ENCODE data around the gene GNG13. TPM values are rescaled to one million over a fixed set of nuclear protein-coding genes. Genes with fewer than 3 reads are reported as not detected.

Gene GNG13
- total and polyA plus RNA-seq, 8 donors, result 0.17 to 0.27 TPM; not detected in 6

- Histone ChIP-seq H3K36me3 (no peaks in the 10 kb centered on the region), H3K9me3 (no peaks in the 10 kb centered on the region), H3K4me3 (no peak overlapping the region), H3K27ac (no peak overlapping the region), H3K27me3 (peaks cover 22 to 60% of the 10 kb centered on the region in 2 donors), H3K4me1 (peaks cover 0 to 13% of the 10 kb centered on the region in 2 donors)
- TF ChIP-seq, protein P1, sequence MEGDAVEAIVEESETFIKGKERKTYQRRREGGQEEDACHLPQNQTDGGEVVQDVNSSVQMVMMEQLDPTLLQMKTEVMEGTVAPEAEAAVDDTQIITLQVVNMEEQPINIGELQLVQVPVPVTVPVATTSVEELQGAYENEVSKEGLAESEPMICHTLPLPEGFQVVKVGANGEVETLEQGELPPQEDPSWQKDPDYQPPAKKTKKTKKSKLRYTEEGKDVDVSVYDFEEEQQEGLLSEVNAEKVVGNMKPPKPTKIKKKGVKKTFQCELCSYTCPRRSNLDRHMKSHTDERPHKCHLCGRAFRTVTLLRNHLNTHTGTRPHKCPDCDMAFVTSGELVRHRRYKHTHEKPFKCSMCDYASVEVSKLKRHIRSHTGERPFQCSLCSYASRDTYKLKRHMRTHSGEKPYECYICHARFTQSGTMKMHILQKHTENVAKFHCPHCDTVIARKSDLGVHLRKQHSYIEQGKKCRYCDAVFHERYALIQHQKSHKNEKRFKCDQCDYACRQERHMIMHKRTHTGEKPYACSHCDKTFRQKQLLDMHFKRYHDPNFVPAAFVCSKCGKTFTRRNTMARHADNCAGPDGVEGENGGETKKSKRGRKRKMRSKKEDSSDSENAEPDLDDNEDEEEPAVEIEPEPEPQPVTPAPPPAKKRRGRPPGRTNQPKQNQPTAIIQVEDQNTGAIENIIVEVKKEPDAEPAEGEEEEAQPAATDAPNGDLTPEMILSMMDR (IDR thresholded peaks at IDR 0.05), result no peak
- intact Hi-C loops (cut with DNase I), result no loop called here
- DNase-seq (no peak), ATAC-seq (no peak)
Measured at GRCh38 chr16:801584-802363, 1.2 kb upstream of the GNG13 start.

- Histone ChIP-seq H3K36me3 (no peaks in the 10 kb centered on the region), H3K27ac (no peak overlapping the region), H3K4me3 (no peak overlapping the region), H3K9me3 (no peaks in the 10 kb centered on the region), H3K4me1 (peaks cover 0 to 5% of the 10 kb centered on the region in 2 donors), H3K27me3 (peaks cover 22 to 60% of the 10 kb centered on the region in 2 donors)
- intact Hi-C loops (cut with DNase I), result no loop called here
- TF ChIP-seq, protein P1 (IDR thresholded peaks at IDR 0.05), result no peak
- ATAC-seq, result no peak
- DNase-seq, result no peak
Measured at GRCh38 chr16:800834-801511, 439 bp upstream of the GNG13 start.

DNA sequence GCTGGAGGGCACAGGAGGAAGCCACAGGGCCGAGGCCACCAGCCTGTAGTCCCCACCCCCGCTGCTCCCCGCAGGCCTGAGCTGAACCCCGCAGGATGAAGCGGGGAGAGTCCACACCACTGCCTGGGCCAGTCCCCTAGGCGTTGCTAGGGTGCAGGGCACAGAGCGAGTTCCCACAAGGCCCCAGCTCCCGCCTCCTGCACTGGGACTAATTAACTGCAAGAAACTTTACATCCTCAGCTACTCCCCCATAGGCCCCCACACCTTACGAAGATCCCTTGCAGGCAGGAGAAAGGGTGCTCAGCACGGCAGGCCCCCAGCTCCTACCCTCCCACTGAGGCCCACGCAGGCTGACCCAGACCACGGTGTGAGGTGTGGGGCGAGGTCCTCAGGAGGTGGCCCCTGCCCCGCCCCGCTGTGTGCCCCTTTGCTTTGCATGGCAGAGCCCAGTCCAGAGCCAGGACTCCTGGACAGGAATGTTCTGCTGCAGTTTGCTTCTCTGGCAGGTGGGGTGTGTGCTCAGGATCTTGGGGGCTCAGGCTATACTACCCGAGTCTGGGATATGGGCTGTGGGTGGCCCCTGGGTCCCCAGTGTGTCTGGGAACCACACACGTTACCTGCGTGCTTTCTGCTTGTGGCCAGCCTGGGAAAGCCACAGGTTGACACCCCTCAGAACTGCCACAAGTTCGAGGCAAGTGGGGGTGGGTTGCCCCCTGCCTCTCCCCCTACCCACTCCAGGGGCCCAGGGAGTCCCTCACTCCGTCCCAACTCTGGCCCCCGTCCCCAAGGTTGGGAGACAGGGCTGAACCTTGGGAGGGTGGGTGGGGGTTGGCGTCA, 1.2 kb downstream of the GNG13 start:
- no peak overlapping the region for H3K4me3 ChIP-seq

GRCh38 chr16:798666-799065, 1.9 kb downstream of the GNG13 start:
- Histone ChIP-seq H3K4me1 (no peaks in the 10 kb centered on the region), H3K27me3 (peaks cover 22 to 57% of the 10 kb centered on the region in 2 donors), H3K36me3 (peaks cover 0 to 4% of the 10 kb centered on the region in 2 donors), H3K27ac (no peak overlapping the region), H3K4me3 (no peak overlapping the region), H3K9me3 (no peaks in the 10 kb centered on the region)
- TF ChIP-seq, protein P1 (IDR thresholded peaks at IDR 0.05), result no peak
- DNase-seq, result no peak
- intact Hi-C loops (cut with DNase I), result no loop called here
- no peak for ATAC-seq

More for the DNA sequence above, 1.2 kb downstream of the GNG13 start:
- Histone ChIP-seq H3K36me3 (no peaks in the 10 kb centered on the region), H3K9me3 (no peaks in the 10 kb centered on the region), H3K4me1 (no peaks in the 10 kb centered on the region), H3K27me3 (peaks cover 22 to 57% of the 10 kb centered on the region in 2 donors), H3K27ac (no peak overlapping the region)
- no peak for ATAC-seq
- TF ChIP-seq, protein P1 (IDR thresholded peaks at IDR 0.05), result no peak
- no peak for DNase-seq
- intact Hi-C loops (cut with DNase I), result no loop called here

Measured in left lung (tissue), 10 donors.